Hematopoietic multipotent progenitor cell treated with erythropoietin and hydrocortisone succinate and interleukin-3 and kit ligand, for 4 days (in vitro differentiated cells): ENCODE data around the gene PPP1R16B.

Experiments used
- DNase-seq: peaks from one replicate; pipeline ENCODE4 v3.0.0-alpha.2; 2015

PPP1R16B gene

DNA sequence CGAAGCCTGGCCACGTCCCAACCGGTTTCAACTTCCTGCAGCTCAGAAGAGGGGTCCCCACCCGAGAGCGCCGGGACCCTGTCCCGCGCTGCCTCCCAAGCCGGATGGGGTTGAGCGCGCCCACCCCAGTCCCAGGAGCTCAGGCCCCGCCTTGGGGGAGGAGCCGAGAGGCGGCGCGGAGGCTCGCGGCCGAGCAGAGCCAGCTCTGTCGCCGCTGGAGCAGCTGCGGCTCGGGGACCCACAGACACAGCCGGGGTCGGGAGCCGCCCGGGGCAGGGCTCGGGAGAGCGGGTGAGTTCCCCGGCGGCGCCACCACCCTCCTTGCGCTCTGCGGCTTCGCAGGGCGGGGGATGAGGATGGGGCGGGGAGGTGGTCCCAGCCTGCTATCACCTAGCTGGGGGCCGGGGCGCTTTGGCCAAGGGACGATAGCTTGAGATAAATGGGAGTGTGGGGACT lies at the start of gene PPP1R16B:
TSS of gene PPP1R16B (plus strand) at position 196 of the 456 bp plus-strand sequence. CDS start 30,229 bp downstream, outside the sequence.
- DNase-seq: peak; percentile 81

DNA sequence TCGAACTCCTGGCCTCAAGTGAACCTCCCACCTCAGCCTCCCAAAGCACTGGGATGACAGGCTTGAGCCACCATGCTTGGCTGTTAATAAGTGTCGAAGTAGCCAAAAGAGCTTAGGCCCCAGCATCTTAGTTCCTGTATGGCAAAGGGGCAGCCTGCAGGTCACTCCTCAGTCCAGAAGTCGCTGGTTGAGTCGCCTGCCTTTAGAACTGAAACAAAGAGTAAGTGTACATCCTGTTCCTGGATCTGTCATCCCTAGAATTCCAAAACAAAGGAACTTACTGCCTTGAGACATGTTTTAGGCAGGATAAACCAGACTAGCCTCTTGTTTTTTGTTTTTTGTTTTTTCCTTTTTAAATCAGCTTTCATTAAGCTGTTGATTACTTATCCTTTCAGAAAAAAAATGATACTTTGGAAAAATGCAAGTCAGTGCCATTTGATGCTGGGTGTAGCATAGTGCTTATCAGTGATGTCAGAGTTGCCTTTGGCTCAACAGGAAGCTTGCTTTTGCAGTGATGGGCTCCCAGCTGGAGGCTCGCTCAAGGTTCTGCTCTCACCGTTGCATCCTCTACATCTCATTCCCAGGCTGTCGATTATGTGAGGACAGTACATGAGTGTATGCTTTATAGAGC lies 48.2 kb upstream of the PPP1R16B start:
- DNase-seq: peak; percentile 36

DNA sequence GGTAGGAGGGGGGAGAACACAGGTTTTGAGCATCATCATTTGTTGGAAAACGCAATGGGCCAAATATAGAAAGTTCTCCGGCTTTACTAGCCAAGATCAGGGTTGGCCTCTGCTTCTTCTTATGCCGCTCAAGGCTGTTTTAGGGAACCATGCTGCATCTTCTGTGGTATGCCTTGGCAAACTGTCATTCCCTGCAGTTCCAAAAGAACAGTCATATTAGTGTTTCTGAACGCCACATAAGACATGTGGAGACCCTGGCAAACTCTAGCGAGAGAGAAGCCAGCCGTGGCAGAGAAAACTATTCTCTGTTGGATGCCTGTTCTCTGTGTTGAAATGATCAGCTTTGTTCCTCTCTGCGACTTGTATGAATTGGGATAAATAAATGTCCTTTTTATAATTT lies 46.4 kb upstream of the PPP1R16B start:
- DNase-seq: no peak

DNA sequence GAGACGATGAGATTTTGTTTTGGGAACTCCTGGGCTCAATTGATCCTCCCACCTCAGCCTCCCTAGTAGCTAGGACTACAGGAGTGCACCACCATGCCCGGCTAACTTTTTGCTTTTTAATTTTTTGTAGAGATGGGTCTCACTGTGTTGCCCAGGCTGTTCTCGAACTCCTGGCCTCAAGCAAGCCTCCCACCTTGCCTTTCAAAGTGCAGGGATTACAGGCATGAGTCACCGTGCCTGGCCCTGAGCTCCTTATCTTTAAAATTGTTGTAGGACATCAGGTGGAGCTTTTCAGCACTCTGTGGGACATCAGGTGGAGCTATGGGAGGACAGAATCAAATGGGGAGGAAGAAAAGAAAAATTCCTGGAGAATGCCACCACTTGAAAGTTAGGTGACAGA lies 44.5 kb upstream of the PPP1R16B start:
- no peak for DNase-seq

DNA sequence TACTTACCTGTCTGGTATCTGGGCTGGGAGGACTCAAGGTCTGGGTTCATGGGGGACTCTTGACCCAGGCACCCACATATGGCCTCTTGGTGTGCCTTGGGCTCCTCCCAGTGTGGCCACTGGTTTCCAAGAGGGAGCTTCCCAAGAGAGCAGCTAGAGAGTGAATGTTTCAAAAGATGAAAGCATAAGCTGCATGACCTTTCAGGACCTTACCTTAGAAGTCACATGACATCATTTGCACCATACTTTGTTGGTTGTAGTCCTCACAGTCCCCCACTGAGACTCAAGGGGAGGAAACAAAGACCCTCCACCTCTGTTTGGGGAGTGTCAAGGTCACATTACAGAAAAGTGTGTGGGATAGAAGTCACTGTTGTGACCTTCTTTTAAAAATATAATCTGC lies 43.3 kb upstream of the PPP1R16B start:
- DNase-seq: no peak

DNA sequence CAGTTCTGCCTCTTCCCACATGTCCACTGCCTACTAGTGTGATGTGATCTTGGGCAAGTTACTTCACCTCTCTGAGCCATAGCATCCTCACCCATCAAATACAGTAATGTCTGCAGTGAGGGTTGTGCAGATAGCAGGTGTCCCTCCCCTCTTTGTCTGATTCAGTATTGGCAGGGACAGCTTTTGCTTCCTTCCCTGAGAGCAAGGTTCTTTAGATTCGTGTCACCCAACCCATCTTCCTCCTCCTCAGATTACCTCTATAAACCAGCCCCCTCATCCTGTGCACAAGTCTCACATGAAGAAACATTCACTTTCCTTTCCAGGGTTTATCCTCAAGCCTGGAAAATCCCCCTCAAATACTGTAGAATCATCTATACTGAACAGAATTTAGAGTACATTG lies 41.9 kb upstream of the PPP1R16B start:
- no peak for DNase-seq

DNA sequence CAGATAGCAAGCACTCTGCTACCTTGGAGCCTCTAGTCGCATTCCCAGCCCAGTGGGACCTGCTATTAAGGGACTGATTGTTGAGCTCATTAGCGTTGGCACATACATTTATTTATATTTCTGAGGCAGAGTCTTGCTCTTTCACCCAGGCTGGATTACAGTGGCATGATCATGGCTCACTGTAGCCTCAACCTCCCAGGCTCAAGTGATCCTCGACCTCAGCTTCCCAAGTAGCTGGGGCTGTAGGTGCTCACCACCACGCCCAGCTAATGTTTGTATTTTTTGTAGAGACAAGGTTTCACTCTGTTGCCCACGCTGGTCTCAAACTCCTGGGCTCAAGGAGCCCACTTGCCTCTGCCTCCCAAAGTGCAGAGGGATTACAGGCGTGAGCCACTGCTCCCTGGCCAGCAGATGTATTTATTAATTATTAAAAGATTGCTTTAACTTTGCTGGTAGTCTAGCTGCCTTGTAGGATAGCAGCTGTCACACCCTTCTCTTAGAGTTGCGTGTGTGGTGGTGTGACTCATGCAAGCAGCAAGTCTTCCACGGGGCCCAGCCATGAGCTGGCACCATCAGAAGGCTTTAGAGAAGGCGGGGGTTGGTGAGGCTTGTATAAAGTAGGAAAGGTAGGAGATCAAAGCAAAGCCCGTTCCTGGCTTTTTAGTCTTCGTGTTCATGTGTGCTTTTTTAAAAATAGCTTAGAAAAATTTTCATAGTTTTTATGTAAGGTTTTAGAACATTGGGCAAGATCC lies 40.8 kb upstream of the PPP1R16B start:
- peak; percentile 57 for DNase-seq

DNA sequence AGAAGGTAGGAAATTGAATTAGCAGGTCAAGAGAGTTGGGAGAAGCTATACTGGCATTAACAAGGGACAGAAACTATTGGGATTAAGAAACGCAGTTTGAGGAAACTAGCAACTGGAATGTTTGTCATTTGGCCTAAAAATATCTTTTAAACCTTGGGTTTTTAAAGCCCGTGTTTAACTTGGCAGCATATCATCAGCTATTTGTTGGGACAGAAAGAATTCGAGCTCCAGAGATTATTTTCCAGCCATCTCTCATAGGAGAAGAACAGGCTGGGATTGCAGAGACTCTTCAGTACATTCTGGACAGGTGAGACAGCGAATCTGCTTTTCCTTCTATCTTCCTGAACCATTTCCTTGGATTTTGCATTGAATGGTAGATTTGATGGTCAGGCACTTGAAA lies 39.4 kb upstream of the PPP1R16B start:
- no peak for DNase-seq

DNA sequence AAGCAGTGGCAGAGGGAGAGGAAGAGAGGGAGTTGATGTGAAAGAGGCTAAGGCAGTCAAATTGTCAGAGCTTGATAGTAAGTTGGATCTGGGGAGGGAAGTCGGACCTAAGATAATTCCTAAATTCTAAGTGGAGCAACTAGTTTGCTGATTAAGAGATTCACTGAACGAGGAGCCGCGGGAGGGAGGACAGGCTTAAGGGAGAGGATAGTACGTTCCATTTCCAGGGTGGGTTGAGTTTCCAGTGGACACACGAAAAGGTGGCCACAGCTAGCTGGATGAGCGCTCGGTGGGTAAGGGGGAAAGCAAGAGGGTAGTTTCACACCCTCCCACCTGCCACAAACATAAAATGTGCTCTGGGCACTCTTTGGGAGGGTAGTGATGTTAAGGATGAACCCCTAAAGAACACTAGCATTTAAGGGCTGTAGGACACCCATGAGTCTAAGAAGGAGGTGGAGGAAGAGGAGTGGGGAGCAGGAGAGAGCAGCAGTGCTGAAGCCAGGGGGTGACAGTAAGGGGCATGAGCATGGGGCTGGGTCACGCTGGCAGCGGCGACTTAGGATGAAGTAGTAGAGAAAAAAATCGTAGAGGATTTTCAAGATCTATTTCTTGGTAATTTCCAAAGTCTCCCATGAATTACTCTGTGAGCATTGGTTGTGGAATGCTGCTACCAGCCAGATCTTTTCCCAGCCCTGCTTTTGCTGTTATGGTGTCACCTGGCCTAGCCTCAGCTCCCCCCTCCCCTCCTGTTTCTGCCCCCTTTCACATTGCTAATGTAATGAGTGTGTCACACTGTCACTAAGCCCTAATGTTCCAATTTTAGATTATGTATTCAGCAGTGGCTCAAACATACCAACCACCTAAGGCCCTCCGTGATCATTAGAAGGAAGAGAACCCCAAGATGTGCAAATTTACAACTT lies 35.9 kb upstream of the PPP1R16B start:
- no peak for DNase-seq

DNA sequence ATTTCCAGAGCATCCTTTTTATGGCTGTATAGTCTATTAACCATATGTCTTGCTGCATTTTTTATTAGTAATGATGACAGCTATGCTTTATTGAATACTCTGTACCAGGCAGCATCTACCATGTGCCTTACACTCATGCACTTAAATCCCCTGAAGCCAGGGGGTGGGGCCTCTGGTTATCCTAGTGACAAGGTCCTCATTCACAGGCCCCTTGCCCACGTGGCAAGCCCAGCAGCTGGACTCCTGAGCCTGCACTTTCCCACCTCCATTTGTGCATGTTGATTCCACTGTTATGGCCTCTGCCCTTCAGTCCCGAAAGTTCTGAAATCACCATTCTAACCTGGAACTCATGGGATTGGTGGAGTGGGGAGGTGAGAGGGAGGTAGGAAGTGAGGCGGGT lies 35.0 kb upstream of the PPP1R16B start:
- DNase-seq: no peak

DNA sequence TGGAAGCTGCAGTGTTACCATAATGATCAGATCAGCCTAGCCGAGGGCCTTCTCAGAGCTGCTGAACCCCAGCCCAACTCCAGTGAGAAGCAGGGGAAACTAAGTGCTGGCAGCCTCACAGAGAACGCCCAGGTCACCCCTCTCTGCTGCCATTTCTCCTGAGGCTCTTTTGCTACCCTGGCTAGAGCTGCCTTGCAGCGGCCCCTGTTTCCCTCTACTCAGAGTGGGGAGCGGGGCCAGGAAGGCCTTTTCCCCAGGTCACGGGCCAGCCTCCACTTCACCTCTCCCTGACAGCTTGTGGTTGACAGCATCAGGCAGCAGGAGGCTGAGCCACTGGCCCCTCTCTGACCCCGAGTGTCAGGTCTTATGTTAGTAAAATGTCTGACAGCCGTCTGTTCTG lies 34.5 kb upstream of the PPP1R16B start:
- no peak for DNase-seq

DNA sequence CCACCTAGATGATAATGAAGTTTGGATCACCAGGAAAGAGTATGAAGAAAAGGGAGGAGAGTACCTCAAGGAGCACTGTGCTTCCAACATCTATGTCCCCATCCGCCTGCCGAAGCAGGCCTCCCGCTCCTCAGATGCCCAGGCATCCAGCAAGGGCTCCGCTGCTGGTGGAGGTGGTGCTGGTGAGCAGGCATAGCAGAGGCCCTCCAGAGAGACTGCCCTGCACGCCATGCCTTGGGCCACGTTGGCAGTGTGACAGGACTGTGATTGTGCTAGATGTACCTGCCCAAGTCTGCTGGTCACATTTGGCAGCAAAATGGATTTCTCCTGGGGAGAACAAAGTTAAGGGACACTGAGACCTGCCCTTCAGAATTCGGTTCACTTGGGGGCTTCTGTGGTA lies 33.9 kb upstream of the PPP1R16B start:
- DNase-seq: no peak

DNA sequence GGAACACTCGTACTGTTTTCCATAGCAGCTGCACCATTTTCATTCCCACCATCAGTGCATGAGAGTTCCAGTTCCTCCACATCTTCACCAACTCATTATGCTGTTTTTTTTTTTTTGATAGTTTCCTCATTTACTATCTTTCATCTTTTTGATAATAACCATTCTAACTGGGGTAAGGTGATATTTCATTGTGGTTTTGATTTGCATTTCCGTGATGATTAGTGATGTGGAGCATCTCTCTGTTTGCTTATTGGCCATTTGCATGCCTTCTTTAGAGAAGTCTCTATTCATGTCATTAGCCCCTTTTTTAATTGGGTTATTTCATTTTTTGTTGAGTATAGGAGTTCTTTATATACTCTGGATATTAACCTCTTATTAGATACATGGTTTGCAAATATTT lies 31.3 kb upstream of the PPP1R16B start:
- no peak for DNase-seq

DNA sequence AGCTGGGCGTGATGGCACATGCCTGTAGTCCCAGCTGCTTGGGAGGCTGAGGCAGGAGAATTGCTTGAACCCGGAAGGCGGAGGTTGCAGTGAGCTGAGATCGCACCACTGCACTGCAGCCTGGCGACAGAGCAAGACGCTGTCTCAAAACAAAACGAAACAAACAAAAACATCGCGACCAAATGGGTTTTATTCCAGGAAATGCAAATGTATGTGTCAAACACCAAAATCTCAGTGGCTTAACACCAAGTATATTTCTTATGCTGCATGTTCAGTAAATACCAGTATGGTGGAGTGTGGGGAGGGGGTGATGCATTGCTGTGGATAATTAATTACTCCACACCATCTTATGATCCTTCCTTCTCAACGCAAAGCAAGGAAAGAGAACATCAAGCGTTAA lies 29.1 kb upstream of the PPP1R16B start:
- DNase-seq: no peak

DNA sequence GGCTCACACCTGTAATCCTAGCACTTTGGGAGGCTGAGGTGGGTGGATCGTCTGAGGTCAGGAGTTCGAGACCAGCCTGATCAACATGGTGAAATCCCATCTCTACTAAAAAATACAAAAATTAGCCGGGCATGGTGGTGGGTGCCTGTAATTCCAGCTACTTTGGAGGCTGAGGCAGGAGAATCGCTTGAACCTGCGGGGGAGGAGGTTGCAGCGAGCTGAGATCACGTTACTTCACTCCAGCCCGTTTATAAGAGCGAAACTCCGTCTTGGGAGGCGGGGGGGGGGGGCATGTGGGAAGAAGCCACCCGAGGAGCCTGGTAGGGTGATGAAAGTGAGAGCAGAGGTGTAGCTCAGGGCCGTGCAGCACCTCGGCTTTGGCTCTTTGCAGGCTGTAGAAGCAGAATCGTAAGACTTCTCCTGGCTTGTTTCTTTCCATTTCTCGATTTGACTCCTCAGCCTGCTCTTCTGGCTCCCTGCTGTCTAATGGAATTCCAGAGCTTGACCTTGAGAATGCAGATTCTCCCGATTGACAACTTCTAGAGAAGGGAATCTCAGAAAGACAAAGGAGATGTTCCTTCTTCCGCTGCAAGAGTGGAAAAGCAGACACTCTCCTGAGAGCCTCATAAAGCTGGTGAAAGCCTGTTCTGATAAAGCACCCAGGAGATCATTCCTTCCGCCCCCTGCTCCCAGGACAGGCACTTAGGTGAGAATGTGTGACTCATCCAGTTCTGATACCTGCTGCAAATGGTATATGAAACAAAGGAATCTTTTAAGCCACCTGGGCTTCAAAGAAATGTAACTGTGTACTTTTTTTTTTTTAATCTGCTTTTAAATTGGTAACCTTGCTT lies 26.0 kb upstream of the PPP1R16B start:
- no peak for DNase-seq

DNA sequence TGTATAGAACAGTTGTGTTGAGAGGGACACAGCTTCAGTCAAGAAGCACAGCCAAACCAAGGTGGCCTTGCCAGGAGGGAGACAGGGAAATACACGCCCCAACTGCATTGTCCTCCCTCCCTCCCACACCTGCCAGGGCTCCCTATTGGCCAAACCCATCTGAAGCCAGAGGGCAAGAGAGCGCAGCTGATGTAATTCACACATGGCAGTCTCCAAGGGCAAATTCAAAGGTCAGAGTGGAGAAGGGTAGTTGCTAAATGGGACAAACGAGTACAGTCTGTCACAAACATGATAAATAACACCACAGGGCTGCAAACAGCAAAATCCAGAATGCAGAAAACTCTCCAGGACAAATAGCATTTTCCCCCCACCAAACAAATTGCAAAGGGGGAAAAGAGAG lies 23.2 kb upstream of the PPP1R16B start:
- DNase-seq: no peak

DNA sequence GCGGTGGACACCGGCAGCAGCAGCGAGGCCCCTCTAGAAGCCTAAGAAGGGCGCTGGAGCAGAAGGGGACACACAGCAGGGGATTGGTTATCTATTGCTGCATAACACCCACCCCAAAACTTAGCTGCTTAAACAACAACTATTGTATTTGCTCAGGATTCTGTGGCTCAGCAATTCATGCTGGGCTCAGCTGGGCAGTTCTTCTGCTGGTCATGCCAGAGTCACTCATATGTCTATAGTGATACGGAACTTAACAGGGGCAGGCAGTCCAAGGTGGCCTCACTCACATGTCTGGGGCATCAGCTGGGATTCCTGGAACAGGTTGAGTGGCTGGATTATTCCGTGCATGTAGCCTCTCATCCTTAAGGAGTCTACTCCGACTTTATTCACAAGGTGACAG lies 17.6 kb upstream of the PPP1R16B start:
- DNase-seq: no peak

DNA sequence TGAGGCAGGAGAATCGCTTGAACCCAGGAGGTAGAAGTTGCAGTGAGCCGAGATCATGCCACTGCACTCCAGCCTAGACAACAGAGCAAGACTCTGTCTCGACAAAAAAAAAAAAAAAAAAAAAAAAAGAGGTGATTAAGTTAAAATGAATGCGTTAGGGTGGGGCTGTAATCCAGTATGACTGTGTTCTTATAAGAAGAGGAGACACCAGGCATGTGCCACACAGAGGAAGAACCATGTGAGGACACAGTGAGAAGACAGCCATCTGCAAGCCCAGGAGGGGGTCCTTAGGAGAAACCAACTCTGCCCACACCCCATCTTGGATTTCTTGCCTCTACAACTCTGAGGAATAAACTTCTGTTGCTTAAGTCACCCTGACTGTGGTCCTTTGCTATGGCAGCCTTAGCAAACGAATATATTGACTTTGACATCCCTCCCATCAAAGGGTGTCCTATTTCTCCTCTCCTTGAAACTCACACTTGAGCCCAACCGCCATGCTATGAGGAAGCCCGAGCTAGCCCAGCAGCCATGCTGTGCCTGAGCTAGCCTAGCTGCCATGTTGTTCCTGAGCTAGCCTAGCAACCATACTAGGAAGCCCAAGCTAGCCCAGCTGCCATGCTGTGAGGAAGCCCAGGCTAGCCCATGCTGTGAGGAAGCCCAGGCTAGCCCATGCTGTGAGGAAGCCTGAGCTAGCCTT lies 15.8 kb upstream of the PPP1R16B start:
- no peak for DNase-seq

DNA sequence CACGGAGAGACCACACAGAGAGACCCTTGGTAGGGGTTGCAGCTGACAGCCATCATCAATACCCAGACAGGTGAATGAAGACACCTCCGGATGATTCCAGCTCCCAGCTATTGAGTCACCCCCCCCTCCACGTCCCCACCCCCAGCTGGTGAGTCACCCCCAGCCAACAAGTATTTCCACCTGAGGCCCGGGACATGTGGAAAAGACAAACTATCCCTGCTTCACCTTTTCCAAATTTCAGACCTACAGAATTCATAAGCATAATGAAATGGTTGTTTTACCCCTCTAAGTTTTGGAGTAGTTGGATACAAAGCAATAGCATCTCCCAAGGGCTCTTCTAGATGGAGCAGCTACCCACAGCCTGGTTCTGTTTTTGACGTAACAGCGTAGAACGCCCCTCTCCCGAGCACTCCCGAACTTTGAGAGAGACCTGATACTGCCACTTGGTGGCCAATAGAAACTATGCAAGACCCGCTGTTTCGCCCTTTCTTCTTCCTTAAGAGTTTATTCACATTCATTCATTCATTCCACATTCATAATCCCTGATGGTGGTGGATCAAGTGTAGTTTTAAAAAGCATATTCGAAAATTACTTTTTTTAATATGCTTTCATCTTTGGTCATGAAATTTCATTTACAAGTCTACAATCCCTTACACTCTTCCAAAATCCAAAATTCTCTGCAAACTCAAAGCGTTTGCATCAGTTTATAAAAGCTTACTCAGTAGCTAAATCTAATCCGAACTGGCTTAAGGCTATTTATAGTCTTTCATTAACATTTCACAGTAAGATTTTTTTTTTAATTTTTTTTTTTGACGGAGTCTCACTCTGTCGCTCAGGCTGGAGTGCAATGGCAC lies 15.1 kb upstream of the PPP1R16B start:
- DNase-seq: peak; percentile 77

DNA sequence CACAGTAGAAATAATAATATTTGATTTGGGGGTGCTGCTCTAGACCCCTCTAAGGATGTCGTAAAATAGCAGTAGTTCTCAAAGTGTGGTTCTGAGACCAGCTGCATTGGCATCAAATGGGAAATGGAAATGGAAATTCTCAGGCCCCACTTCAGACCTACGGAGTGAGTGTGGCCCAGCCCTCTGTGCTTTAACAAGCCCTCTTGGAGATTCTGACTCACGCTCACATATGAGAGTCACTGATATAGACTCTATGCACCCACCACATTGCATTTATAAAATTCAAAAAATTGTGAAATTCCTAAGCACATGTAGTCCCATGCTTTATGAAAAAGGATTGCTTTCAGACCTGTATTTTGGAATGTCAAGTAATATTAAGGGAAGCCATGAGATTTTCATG lies 14.2 kb upstream of the PPP1R16B start:
- DNase-seq: no peak

DNA sequence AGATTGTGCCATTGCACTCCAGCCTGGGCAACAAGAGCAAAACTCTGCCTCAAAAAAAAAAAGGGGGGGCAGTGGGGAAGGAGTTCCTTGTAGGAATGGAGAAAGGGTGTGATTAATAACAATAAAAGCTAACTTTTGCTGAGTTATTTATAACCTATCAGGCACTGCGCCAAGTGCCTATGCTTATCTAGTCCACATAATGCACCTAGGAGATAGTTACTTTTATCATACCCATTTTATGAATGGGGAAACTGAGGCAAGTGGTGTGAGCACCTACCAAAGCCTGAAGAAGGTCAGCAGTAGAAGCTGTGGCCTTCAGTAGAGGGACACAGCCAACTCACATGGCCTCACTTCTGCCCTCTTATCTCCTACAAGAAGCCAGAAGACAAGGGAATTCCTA lies 13.6 kb upstream of the PPP1R16B start:
- no peak for DNase-seq
